ENCODE measurements around the gene FAM216B.

- TF ChIP-seq BRCA1 (IDR thresholded peaks at IDR 0.05) (no peak), BRCA1 (CRISPR knock-in tag; IDR thresholded peaks at IDR 0.05) (no peak), SRSF9 (IDR thresholded peaks at IDR 0.05; ENCODE audit: borderline replicate concordance, low read depth, low read length) (no peak), POLR2A (conservative IDR thresholded peaks at IDR 0.05) (no peak), EP300 (IDR thresholded peaks at IDR 0.05; ENCODE audit: low read length) (no peak), IRF9 (tag; IDR thresholded peaks at IDR 0.05) (no peak), MLX (CRISPR knock-in tag; conservative IDR thresholded peaks at IDR 0.05) (no peak), RNF2 (IDR thresholded peaks at IDR 0.05) (no peak), ZNF133 (CRISPR knock-in tag; IDR thresholded peaks at IDR 0.05) (no peak), OTX1 (CRISPR knock-in tag; IDR thresholded peaks at IDR 0.05) (no peak), CTCF (IDR thresholded peaks at IDR 0.05 in 2 of 3, conservative IDR thresholded peaks at IDR 0.05 in 1 of 3; ENCODE audit: insufficient read depth in 2 of 3, low read depth in 1 of 3, low read length in 3 of 3) (no peak), PPARD (CRISPR knock-in tag; IDR thresholded peaks at IDR 0.05) (no peak), GTF3C2 (IDR thresholded peaks at IDR 0.05; ENCODE audit: borderline replicate concordance, extremely low read depth, insufficient read length) (no peak)
Measured at GRCh38 chr13:42741914-42742313, 39.5 kb upstream of the FAM216B start.

Data from K562 (cell line).